ENCODE results near the gene SNX21.
"Not testable (repeated sequence)": the region's sequence is repeated elsewhere in the genome, so short reads cannot be mapped to it uniquely, and the experiment has no call there.

Gene SNX21, protein sequence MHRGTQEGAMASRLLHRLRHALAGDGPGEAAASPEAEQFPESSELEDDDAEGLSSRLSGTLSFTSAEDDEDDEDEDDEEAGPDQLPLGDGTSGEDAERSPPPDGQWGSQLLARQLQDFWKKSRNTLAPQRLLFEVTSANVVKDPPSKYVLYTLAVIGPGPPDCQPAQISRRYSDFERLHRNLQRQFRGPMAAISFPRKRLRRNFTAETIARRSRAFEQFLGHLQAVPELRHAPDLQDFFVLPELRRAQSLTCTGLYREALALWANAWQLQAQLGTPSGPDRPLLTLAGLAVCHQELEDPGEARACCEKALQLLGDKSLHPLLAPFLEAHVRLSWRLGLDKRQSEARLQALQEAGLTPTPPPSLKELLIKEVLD

DNA sequence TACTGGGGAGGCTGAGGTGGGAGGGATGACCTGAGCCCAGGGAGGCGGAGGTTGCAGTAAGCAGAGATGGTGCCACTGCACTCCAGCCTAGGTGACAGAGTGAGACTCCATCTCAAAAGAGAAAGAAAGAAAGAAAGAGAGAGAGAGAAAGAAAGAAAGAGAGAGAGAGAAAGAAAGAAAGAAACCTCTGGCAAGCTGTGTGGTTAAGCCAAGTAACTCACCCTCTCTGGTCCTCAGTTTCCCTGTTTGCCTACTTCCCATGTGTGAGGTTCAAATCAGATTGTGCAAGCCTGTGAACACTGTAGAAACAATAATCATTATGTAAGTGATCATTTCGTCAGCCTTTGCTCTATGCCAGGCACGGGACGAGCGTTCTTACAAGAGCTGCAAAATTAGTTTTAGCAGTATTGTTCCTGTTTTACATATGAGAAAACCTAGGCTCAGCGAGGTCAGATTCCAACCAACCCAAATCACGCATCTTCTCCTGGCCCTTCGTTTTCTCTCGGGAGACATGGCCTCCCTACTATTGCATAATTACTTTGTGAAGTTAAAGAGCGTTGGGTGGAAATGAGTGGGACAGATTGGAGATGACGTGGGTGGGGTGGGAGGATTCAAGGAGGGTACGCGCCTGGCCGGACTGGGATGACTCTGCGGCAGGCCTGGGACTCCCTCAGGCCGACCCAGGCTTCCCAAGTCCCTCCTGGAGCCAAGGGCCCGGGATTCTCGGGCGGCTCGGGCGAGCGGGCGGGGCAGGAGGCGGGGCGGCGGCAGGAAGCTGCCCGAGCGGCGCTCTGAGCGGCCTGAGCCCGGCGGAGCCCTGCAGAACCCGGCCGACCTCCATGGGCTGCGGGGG is at the start of gene SNX21:
Gene SNX21 (plus strand): TSS at position 770 of the 853 bp plus-strand sequence. CDS start 121 bp downstream, outside the sequence.
- no peaks in the 10 kb centered on the region for H3K27me3 ChIP-seq (ENCODE audit: control insufficient read depth, insufficient read depth, low read length)
- H3K27ac ChIP-seq (ENCODE audit: low read depth, low read length) = peak within 1 kb of the TSS; percentile 33; the same call in 1 of the 2 replicates
- no peaks in the 10 kb centered on the region for H3K9me3 ChIP-seq (ENCODE audit: control insufficient read depth, insufficient read depth, low read depth, low read length)
- H3K4me3 ChIP-seq (ENCODE audit: low read depth, low read length) = peak within 1 kb of the TSS; percentile 70
- peak within 1 kb of the TSS; percentile 67 for H3K9ac ChIP-seq (ENCODE audit: low read length)
- peaks cover 27% of the 10 kb centered on the region for H3K4me1 ChIP-seq (ENCODE audit: control insufficient read depth, insufficient read depth, low read length)
- H3K36me3 ChIP-seq (ENCODE audit: control insufficient read depth, insufficient read depth, low read length) = peaks cover 21% of the 10 kb centered on the region; the same call in 1 of the 2 replicates

DNA sequence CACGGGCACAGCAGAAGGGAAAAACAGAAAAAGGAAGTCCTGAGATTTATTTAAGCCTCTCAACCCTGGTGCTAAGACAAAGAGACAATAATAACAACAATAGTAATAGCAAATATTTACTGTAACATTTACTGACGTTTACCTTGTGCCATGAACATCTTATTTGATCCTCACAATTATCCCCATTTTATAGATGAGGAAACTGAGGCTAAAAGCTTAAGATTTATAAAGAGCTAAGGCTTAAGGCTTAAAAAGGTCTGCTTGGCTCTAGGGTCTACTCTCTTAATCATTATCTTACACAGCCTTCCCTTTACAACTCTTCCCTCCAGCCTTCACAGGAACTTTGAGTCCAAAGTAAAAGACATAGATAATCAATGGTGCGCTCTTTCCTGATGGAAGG is 45.2 kb upstream of the SNX21 start:
- Histone ChIP-seq H3K9ac (ENCODE audit: low read length) (no peak overlapping the region), H3K4me1 (ENCODE audit: control insufficient read depth, insufficient read depth, low read length) (no peaks in the 10 kb centered on the region; the same call in 1 of the 2 replicates), H3K9me3 (ENCODE audit: control insufficient read depth, insufficient read depth, low read depth, low read length) (no peaks in the 10 kb centered on the region), H3K4me3 (ENCODE audit: low read depth, low read length) (no peak overlapping the region), H3K36me3 (ENCODE audit: control insufficient read depth, insufficient read depth, low read length) (no peaks in the 10 kb centered on the region), H3K27me3 (ENCODE audit: control insufficient read depth, insufficient read depth, low read length) (no peaks in the 10 kb centered on the region), H3K27ac (ENCODE audit: low read depth, low read length) (no peak overlapping the region)

DNA sequence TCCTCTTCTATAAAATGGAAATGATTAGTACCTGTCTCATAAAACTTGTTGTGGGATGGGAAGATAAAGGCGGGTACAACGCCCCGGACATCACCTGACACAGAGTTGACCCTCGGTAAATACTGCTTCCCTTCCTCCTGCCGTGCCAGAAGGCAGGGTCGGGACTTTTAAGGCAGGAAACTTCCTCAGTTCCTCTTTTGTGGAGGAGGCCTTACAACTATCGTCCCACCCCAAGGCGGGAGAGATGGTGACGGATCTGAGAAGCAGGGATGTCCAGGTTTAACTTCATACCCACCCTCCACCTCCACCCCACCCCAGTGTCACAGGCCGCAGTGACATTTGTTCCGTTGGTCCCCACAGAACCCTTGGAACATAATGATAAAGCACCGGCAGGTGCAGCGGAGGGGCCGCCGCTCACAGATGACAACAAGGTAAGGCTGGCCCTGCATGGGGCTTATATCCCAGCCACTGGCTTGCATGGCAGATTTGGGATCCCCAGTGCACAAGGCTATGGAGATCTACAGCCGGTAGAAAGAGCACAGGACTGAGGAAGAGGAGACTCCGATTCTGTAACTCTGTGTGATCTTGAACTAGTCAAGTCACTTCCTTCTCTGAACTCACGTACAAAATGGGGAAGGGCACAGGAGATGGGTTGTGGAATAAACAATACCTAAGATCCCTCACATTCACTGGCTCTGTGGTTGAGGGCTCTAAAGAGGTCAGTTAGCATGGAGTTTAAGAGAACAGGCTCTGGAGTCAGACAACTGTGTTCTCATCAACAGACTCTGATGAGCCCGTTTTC is 41.1 kb upstream of the SNX21 start:
- Histone ChIP-seq H3K36me3 (ENCODE audit: control insufficient read depth, insufficient read depth, low read length) (peaks cover 29% of the 10 kb centered on the region), H3K9ac (ENCODE audit: low read length) (peak overlapping the region; percentile 73), H3K27ac (ENCODE audit: low read depth, low read length) (peak overlapping the region; percentile 12; the same call in 1 of the 2 replicates), H3K4me3 (ENCODE audit: low read depth, low read length) (peak overlapping the region; percentile 78), H3K27me3 (ENCODE audit: control insufficient read depth, insufficient read depth, low read length) (no peaks in the 10 kb centered on the region), H3K9me3 (ENCODE audit: control insufficient read depth, insufficient read depth, low read depth, low read length) (no peaks in the 10 kb centered on the region), H3K4me1 (ENCODE audit: control insufficient read depth, insufficient read depth, low read length) (no peaks in the 10 kb centered on the region; the same call in 1 of the 2 replicates)

DNA sequence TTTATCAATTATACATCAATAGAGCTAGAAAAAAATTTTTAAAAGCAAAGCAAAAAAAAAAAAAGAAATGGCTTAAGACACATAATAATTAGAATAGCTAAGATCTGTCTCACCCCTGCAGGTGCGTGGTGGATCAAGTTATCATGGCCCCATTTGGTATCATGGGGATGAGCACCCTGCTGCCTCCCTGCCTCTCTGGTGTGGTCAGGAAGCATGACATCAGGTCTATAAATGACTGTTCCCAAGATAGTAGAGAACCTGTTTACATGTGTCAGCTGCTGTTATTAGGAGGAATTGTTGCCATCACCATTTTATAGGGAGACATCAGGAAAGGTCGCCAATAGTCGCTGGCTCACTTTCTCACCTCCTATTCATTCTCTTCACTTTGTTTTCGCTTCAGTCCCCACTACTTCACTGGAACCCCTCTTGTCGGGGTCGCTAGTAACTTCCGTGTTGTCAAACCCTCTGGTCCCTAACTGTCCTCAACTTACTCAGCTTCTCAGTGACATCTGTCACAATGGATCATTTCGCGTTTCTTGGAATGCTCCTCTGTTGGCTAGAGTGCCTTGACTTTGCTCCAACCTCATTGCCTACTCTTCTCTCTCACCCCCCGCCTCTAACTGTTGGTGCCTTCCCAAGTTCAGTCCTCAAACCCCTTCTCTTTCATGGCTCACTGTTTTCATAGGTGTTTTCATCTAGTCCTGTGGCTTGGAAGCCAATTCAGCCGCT is 37.1 kb upstream of the SNX21 start:
- no peak overlapping the region for H3K27ac ChIP-seq (ENCODE audit: low read depth, low read length)
- H3K27me3 ChIP-seq (ENCODE audit: control insufficient read depth, insufficient read depth, low read length) = no peaks in the 10 kb centered on the region
- peaks cover 38% of the 10 kb centered on the region for H3K36me3 ChIP-seq (ENCODE audit: control insufficient read depth, insufficient read depth, low read length)
- no peaks in the 10 kb centered on the region for H3K9me3 ChIP-seq (ENCODE audit: control insufficient read depth, insufficient read depth, low read depth, low read length)
- no peak overlapping the region for H3K9ac ChIP-seq (ENCODE audit: low read length)
- no peaks in the 10 kb centered on the region; the same call in 1 of the 2 replicates for H3K4me1 ChIP-seq (ENCODE audit: control insufficient read depth, insufficient read depth, low read length)
- no peak overlapping the region for H3K4me3 ChIP-seq (ENCODE audit: low read depth, low read length)

DNA sequence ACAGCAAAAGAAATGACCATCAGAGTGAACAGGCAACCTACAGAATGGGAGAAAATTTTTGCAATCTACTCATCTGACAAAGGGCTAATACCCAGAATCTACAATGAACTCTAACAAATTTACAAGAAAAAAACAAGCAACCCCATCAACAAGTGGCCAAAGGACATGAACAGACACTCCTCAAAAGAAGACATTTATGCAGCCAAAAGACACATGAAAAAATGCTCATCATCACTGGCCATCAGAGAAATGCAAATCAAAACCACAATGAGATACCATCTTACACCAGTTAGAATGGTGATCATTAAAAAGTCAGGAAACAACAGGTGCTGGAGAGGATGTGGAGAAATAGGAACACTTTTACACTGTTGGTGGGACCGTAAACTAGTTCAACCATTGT is 36.1 kb upstream of the SNX21 start:
- not testable (repeated sequence) for H3K9ac ChIP-seq (ENCODE audit: low read length); H3K4me3 ChIP-seq (ENCODE audit: low read depth, low read length); H3K9me3 ChIP-seq (ENCODE audit: control insufficient read depth, insufficient read depth, low read depth, low read length); H3K27me3 ChIP-seq (ENCODE audit: control insufficient read depth, insufficient read depth, low read length); H3K4me1 ChIP-seq (ENCODE audit: control insufficient read depth, insufficient read depth, low read length); H3K27ac ChIP-seq (ENCODE audit: low read depth, low read length)
- peaks cover 48% of the 10 kb centered on the region for H3K36me3 ChIP-seq (ENCODE audit: control insufficient read depth, insufficient read depth, low read length)

DNA sequence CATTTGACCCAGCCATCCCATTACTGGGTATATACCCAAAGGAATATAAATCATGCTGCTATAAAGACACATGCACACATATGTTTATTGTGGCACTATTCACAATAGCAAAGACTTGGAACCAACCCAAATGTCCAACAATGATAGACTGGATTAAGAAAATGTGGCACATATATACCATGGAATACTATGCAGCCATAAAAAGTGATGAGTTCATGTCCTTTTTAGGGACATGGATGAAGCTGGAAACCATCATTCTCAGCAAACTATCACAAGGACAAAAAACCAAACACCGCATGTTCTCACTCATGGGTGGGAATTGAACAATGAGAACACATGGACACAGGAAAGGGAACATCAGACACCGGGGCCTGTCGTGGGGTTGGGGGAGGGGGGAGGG is 35.6 kb upstream of the SNX21 start:
- not testable (repeated sequence) for H3K9me3 ChIP-seq (ENCODE audit: control insufficient read depth, insufficient read depth, low read depth, low read length); H3K4me3 ChIP-seq (ENCODE audit: low read depth, low read length); H3K27me3 ChIP-seq (ENCODE audit: control insufficient read depth, insufficient read depth, low read length); H3K27ac ChIP-seq (ENCODE audit: low read depth, low read length); H3K9ac ChIP-seq (ENCODE audit: low read length); H3K4me1 ChIP-seq (ENCODE audit: control insufficient read depth, insufficient read depth, low read length)
- peaks cover 51% of the 10 kb centered on the region for H3K36me3 ChIP-seq (ENCODE audit: control insufficient read depth, insufficient read depth, low read length)

DNA sequence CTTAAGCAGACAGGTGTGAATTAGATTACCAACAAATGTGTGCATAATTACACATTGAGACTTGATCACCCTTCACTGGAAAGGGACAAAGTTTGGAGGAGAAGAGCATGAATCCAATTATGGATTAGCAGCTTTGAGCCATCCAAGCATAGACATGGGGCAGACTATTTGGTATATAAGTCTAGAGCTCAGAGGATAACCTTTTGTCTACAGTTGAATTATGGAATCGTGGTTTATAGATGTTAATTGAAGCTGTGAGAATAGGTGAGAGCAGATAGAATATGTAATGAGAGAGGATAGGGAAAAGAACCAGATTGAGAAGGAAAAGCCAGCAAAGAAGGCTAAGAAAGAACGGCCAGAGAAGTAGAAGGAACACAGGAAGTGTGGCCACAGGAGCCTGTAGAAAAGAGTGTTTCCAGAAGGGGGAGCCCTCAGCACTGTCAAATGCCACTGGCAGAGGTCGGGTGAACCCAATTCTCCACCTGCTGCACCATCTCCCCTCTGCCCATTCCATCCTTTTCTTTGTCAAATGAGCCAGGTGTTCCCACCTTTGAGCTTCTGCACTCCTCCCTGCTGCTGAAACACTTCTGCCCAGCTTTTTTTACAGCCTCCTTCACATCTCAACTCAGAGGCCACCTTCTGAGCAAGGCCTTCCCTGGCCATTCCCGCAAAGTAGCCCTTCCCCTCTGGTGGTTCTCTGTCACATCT is 34.5 kb upstream of the SNX21 start:
- H3K27me3 ChIP-seq (ENCODE audit: control insufficient read depth, insufficient read depth, low read length) = no peaks in the 10 kb centered on the region
- H3K27ac ChIP-seq (ENCODE audit: low read depth, low read length) = no peak overlapping the region
- no peaks in the 10 kb centered on the region for H3K9me3 ChIP-seq (ENCODE audit: control insufficient read depth, insufficient read depth, low read depth, low read length)
- no peak overlapping the region for H3K9ac ChIP-seq (ENCODE audit: low read length)
- H3K4me1 ChIP-seq (ENCODE audit: control insufficient read depth, insufficient read depth, low read length) = no peaks in the 10 kb centered on the region
- H3K36me3 ChIP-seq (ENCODE audit: control insufficient read depth, insufficient read depth, low read length) = peaks cover 58% of the 10 kb centered on the region
- no peak overlapping the region for H3K4me3 ChIP-seq (ENCODE audit: low read depth, low read length)

DNA sequence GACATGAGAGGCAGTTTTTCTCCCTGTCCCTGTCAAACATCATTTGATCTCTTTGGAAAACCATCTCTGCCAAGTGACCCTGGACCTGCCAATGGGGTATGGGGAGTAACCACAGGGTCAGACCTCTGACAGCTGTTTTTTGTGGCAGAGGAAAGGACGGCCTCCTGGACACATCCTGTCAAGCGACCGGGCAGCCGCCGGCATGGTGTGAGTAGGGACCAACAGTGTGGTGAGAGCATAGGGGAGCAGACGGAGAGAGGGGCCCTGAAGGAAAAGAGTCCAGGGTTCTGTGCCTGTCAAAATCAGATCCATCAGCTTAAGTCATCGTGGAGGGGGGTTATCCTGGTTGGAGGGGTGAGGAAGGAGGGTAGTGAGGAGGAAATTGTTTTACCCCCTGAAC is 31.7 kb upstream of the SNX21 start:
- H3K9ac ChIP-seq (ENCODE audit: low read length) = no peak overlapping the region
- H3K4me3 ChIP-seq (ENCODE audit: low read depth, low read length) = no peak overlapping the region
- no peaks in the 10 kb centered on the region for H3K4me1 ChIP-seq (ENCODE audit: control insufficient read depth, insufficient read depth, low read length)
- H3K27me3 ChIP-seq (ENCODE audit: control insufficient read depth, insufficient read depth, low read length) = no peaks in the 10 kb centered on the region
- H3K27ac ChIP-seq (ENCODE audit: low read depth, low read length) = no peak overlapping the region
- peaks cover 59% of the 10 kb centered on the region for H3K36me3 ChIP-seq (ENCODE audit: control insufficient read depth, insufficient read depth, low read length)
- H3K9me3 ChIP-seq (ENCODE audit: control insufficient read depth, insufficient read depth, low read depth, low read length) = no peaks in the 10 kb centered on the region

DNA sequence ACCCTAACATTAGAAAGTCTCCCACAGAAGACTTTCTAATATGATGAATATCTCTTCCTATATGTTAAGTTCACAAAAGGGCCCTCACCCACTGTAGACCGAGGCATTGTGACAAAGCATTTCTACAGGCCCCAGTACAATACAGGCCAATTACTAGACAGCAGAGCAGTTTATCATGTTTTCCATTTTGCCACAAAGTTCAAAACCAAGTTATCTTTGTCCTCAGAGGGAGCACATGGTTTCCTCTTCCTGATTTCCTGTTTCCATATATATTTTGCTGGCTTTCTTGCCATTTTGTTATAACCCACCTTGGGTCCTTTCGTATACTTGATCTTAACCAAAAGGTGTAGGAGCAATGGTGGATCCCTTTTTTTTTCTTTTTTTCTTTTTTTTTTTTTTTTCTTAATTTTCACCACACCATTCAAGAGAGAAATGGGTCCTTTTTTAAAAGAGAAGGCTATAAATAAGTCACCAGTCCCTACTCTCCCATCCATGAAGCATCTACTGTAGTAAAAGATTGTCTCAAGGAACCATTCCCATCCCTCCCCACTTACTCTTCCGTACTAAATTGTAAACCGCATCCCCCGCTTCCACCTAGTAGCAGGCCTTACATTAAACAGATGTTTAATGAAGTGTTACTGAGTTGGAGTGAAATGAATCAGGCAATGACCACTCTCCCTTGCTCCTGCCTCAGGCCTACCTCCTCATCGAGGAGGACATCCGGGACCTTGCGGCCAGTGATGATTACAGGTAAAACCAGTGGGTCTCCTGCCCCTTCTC is 23.2 kb upstream of the SNX21 start:
- no peaks in the 10 kb centered on the region for H3K27me3 ChIP-seq (ENCODE audit: control insufficient read depth, insufficient read depth, low read length)
- H3K27ac ChIP-seq (ENCODE audit: low read depth, low read length) = no peak overlapping the region
- no peaks in the 10 kb centered on the region for H3K9me3 ChIP-seq (ENCODE audit: control insufficient read depth, insufficient read depth, low read depth, low read length)
- H3K4me3 ChIP-seq (ENCODE audit: low read depth, low read length) = no peak overlapping the region
- H3K9ac ChIP-seq (ENCODE audit: low read length) = no peak overlapping the region
- peaks cover 59% of the 10 kb centered on the region for H3K36me3 ChIP-seq (ENCODE audit: control insufficient read depth, insufficient read depth, low read length)
- H3K4me1 ChIP-seq (ENCODE audit: control insufficient read depth, insufficient read depth, low read length) = peaks cover 6% of the 10 kb centered on the region; the same call in 1 of the 2 replicates
